WI38 (cell line): ENCODE measurements around the gene XPA.

ENCODE experiments used
- H3K4me3 ChIP-seq: 2 replicates; pipeline ENCODE4 v1.5.1; 2011; ENCODE audit warnings: low read depth, mild to moderate bottlenecking, control low read depth, low read length
- CTCF ChIP-seq: IDR thresholded peaks from 2 replicates; pipeline ENCODE4 v1.5.1; 2012; ENCODE audit warnings: low read depth, mild to moderate bottlenecking, control low read depth, low read length

The XPA gene

GRCh38 chr9:97627624-97628023, 69.5 kb downstream of the XPA start:
- H3K4me3 ChIP-seq: peak overlapping the region; percentile 26
- TF ChIP-seq CTCF: no peak

GRCh38 chr9:97625620-97626019, 71.5 kb downstream of the XPA start:
- no peak for TF ChIP-seq CTCF

More at GRCh38 chr9:97625620-97626019, 71.5 kb downstream of the XPA start:
- H3K4me3 ChIP-seq: no peak overlapping the region
